Brain microvascular endothelial cell (primary cell): Measurements from ENCODE around the gene NINJ2.

ENCODE experiments used
- DNase-seq: peaks from one replicate; pipeline ENCODE4 v3.0.0-alpha.2; 2020
- H3K27ac ChIP-seq: fragments of 250-450 bp; sonication (Bioruptor Pico); 2 replicates; pipeline ENCODE4 v1.5.1; 2020; ENCODE audit warnings: mild to moderate bottlenecking, moderate library complexity
- H3K27me3 ChIP-seq: fragments of 250-450 bp; sonication (Bioruptor Pico); replicated peaks from 2 replicates; pipeline ENCODE4 v1.5.1; 2020; ENCODE audit warnings: mild to moderate bottlenecking
- H3K36me3 ChIP-seq: fragments of 250-450 bp; sonication (Bioruptor Pico); replicated peaks from 2 replicates; pipeline ENCODE4 v1.5.1; 2020; ENCODE audit warnings: mild to moderate bottlenecking
- H3K4me3 ChIP-seq: 2 replicates; pipeline ENCODE4 v1.5.1; 2011; ENCODE audit warnings: low read depth, mild to moderate bottlenecking, control low read depth, low read length, moderate library complexity
- CTCF ChIP-seq: IDR thresholded peaks from 2 replicates; pipeline ENCODE4 v1.5.1; 2011; ENCODE audit warnings: low read depth, mild to moderate bottlenecking, moderate library complexity, low read length, control low read depth, inconsistent platforms; ENCODE audit errors: missing control alignments
- in situ Hi-C: cut with HindIII; loops from 2 replicates; pipeline ENCODE4 v1.10.0; 2017; ENCODE audit warnings: low sequenced_read_pairs, low pct_ligation_motif_present

Gene NINJ2

GRCh38 chr12:692274-692673 is 29.0 kb upstream of the NINJ2 start:
- in situ Hi-C loops = no loop called here
- no peak for TF ChIP-seq CTCF
- Histone ChIP-seq H3K4me3 (no peak overlapping the region), H3K36me3 (no peaks in the 10 kb centered on the region), H3K27me3 (no peaks in the 10 kb centered on the region), H3K27ac (no peak overlapping the region)
- no peak for DNase-seq

GRCh38 chr12:690466-690865 is 27.2 kb upstream of the NINJ2 start:
- Histone ChIP-seq H3K27me3 (no peaks in the 10 kb centered on the region), H3K27ac (no peak overlapping the region), H3K36me3 (no peaks in the 10 kb centered on the region), H3K4me3 (no peak overlapping the region)
- no peak for DNase-seq
- in situ Hi-C loops = no loop called here
- TF ChIP-seq CTCF = no peak

GRCh38 chr12:685388-685787 is 22.1 kb upstream of the NINJ2 start:
- in situ Hi-C loops = no loop called here
- no peak for TF ChIP-seq CTCF
- DNase-seq = peak; percentile 90
- H3K27me3 ChIP-seq = no peaks in the 10 kb centered on the region
- no peak overlapping the region for H3K27ac ChIP-seq
- H3K4me3 ChIP-seq = no peak overlapping the region
- no peaks in the 10 kb centered on the region for H3K36me3 ChIP-seq

- Histone ChIP-seq H3K4me3 (no peak overlapping the region), H3K27ac (no peak overlapping the region), H3K27me3 (no peaks in the 10 kb centered on the region), H3K36me3 (no peaks in the 10 kb centered on the region)
- in situ Hi-C loops = no loop called here
- DNase-seq = no peak
- no peak for TF ChIP-seq CTCF
Observed at GRCh38 chr12:684416-684815, 21.2 kb upstream of the NINJ2 start.

- DNase-seq = no peak
- H3K27ac ChIP-seq = no peak overlapping the region
- in situ Hi-C loops = no loop called here
- H3K36me3 ChIP-seq = no peaks in the 10 kb centered on the region
- H3K4me3 ChIP-seq = no peak overlapping the region
- no peak for TF ChIP-seq CTCF
- no peaks in the 10 kb centered on the region for H3K27me3 ChIP-seq
Observed at GRCh38 chr12:681568-682256, 18.5 kb upstream of the NINJ2 start.
